ENCODE measurements around the gene CAPN14.

CAPN14 gene

DNA sequence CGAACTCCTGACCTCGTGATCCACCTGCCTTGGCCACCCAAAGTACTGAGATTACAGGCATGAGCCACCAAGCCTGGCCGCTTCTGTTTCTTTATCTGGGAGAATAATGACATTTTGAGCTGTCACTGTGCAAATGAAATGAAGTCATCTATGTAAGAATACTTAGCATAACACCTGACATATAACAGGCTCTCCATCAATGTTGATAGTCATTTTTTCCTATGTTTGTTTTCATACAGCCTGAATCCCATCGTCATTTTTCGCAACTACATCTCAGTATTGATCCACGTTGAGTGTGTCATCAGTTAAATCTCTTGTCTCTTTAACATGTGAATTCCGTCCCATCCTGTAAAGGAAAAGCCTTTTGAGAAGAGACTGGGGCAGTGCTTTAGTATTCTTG, 6.4 kb upstream of the CAPN14 start:
- no peak for DNase-seq (ENCODE audit: low read depth)
- H3K4me3 ChIP-seq (ENCODE audit: low read depth, low read length), result no peak overlapping the region
- TF ChIP-seq, protein P1, sequence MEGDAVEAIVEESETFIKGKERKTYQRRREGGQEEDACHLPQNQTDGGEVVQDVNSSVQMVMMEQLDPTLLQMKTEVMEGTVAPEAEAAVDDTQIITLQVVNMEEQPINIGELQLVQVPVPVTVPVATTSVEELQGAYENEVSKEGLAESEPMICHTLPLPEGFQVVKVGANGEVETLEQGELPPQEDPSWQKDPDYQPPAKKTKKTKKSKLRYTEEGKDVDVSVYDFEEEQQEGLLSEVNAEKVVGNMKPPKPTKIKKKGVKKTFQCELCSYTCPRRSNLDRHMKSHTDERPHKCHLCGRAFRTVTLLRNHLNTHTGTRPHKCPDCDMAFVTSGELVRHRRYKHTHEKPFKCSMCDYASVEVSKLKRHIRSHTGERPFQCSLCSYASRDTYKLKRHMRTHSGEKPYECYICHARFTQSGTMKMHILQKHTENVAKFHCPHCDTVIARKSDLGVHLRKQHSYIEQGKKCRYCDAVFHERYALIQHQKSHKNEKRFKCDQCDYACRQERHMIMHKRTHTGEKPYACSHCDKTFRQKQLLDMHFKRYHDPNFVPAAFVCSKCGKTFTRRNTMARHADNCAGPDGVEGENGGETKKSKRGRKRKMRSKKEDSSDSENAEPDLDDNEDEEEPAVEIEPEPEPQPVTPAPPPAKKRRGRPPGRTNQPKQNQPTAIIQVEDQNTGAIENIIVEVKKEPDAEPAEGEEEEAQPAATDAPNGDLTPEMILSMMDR (IDR thresholded peaks at IDR 0.05; ENCODE audit: low read depth, low read length, missing control alignments), result no peak

DNA sequence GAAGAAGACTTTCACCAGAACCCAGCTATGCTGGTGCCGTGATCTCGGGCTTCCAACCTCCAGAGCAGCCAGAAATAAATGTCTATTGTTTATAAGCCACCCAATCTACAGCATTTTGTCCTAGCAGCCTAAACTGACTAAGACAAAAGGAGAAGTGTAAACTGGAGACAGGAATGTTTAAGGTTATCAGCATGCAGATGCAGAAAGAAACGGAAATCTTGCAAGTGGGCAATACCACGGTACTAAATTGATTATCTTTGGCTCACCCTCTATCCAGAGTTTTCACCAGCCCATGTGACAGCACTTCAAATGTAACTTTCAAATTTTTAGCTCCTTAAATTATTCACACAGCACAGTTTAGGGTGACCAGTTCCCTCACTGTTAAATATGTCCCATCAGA, 5.7 kb upstream of the CAPN14 start:
- TF ChIP-seq, protein P1 (IDR thresholded peaks at IDR 0.05; ENCODE audit: low read depth, low read length, missing control alignments), result no peak
- H3K4me3 ChIP-seq (ENCODE audit: low read depth, low read length), result no peak overlapping the region
- no peak for DNase-seq (ENCODE audit: low read depth)

DNA sequence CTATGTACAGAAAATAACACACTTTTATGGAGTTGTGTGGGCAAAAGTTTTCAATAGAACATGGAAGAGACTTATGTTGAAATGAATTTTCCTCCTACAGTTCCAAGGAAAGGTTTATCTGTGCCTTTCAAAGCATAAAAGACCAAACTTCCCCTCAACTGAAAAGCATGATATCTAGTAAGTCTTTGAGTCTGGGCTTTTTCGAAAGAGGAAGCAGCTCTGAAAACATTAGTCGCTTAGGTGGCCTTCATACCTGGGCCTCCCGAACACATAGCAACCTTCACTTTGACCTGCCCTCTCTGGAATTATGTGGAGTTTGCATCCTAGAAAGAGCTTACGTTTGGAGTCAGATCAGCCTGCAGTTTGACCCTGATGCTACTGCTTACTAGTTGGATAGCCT, 4.8 kb upstream of the CAPN14 start:
- no peak for DNase-seq (ENCODE audit: low read depth)
- H3K4me3 ChIP-seq (ENCODE audit: low read depth, low read length), result no peak overlapping the region
- TF ChIP-seq, protein P1 (IDR thresholded peaks at IDR 0.05; ENCODE audit: low read depth, low read length, missing control alignments), result no peak

DNA sequence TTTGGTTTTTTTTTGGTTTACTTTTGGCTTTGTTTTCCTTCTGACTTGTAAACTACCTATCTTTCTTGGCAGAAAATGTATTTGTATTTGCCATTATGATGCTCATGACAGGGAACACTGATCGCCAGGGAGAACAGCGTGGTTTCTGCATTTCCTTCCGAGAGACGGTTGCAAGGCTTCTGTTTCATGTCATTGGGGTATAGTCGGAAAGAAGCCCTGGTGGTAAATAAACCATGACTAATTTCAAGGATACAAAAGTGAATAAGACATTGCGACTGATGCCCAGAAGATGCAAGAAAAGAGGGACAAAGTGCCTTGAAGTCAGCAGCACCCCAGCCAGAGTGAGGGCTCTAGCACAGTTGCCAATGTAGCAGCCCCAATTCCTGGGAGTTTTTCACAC, 4.2 kb upstream of the CAPN14 start:
- no peak for DNase-seq (ENCODE audit: low read depth)
- H3K4me3 ChIP-seq (ENCODE audit: low read depth, low read length), result no peak overlapping the region
- TF ChIP-seq, protein P1 (IDR thresholded peaks at IDR 0.05; ENCODE audit: low read depth, low read length, missing control alignments), result no peak

DNA sequence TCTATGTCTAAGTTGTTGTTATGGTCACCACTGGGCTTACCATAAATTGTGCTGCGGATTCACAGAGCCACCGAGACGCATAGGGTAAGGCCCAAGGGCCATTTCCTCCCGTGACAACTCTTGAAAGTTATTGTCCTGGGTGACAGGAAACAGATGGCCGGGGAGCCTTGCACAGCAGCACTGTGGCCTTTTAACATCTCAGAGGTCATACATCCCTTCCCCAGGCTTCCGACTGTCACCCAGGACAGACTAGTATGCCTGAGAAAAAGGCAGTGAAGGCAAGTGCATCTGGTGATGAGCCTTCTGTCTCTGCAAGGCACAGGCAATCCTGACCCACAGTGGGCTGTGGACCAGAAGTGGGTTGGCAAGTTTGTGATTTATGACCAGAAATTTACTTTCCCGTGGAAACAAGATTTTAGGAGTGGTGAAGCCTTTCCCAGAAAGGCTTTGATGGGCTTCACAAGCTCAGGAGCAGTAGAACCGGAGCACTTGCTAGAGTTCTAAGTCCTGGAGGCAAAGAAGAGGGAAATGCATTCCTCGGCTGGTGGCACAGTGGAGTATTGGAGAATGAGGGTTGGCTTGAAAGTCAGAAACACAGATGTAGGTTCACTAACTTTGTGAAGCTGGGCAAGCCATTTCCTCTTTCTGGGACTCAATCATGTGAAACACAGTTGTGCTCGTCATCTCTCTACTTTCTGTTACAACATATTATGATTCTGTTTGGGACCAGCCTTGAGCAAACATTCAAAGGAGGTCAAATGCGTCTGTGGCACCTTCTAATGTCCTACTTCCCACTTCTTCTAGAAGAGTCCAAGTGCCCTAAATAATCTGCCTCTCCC, 2.0 kb upstream of the CAPN14 start:
- TF ChIP-seq, protein P1 (IDR thresholded peaks at IDR 0.05; ENCODE audit: low read depth, low read length, missing control alignments), result no peak
- no peak overlapping the region for H3K4me3 ChIP-seq (ENCODE audit: low read depth, low read length)
- peak; percentile 72 for DNase-seq (ENCODE audit: low read depth)

DNA sequence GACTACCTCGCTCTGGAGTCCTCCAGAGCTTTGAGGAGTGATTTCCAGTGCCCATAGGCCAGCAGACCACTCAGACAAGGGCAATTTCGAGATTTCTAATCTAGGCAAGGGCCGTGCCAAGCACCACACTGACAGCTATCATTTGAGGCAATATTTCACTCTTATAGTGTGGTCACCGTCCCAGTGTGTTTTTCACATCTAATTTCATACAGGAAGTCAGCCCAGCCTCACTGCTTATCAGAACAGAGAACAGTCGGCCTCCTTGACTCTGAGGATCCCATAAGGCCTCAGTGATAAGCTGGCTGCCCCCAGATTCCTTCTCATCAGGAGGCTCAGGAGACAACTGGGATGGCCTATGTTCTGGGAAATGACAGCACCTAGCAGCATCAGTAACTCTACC, 581 bp downstream of the CAPN14 start:
- TF ChIP-seq, protein P1 (IDR thresholded peaks at IDR 0.05; ENCODE audit: low read depth, low read length, missing control alignments), result no peak
- DNase-seq (ENCODE audit: low read depth), result no peak
- H3K4me3 ChIP-seq (ENCODE audit: low read depth, low read length), result no peak overlapping the region

DNA sequence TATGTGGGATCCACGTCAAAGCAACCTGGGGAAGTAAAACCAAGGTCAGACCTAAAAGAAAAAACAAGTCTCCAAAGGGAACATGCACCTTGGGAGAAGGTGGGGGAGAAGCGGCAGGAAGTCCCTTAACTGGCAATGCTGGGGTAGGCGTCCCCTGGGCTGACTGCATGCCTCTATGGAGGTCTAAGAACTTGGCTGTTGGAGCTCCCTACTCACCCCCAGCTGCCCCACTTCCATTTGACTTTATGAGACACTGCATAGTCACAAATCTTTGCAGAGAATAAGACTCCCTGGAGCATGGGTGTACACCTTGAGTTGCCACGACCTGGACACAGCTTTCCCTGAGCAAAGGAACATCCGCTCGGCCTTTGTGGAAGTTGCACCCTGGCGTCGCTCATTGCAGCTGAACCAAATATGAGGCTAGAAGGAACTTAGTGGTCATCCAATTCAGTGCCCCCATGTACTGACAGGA, 2.8 kb downstream of the CAPN14 start:
- TF ChIP-seq, protein P1 (IDR thresholded peaks at IDR 0.05; ENCODE audit: low read depth, low read length, missing control alignments), result no peak
- DNase-seq (ENCODE audit: low read depth), result no peak

More for the DNA sequence above, 2.8 kb downstream of the CAPN14 start:
- no peak overlapping the region for H3K4me3 ChIP-seq (ENCODE audit: low read depth, low read length)
